H9 (cell line): ENCODE data around the gene SRP9. TPM values are rescaled to one million over a fixed set of nuclear protein-coding genes. Genes with fewer than 3 reads are reported as not detected.

Experiments used
- DNase-seq: peaks from one replicate; pipeline ENCODE4 v3.0.0-alpha.2; 2017
- H2AFZ ChIP-seq: one replicate; pipeline ENCODE4 v1.6.1; 2013; ENCODE audit warnings: mild to moderate bottlenecking, low read length, control low read depth, moderate library complexity
- H2AK5ac ChIP-seq: 2 replicates; pipeline ENCODE4 v1.6.1; 2013; ENCODE audit warnings: low read length, control low read depth, mixed read lengths; ENCODE audit not compliant: insufficient read length
- H2BK120ac ChIP-seq: one replicate; pipeline ENCODE4 v1.6.1; 2013; ENCODE audit warnings: low read depth, mild to moderate bottlenecking, low read length, control low read depth, inconsistent platforms; ENCODE audit not compliant: poor library complexity, severe bottlenecking
- H2BK12ac ChIP-seq: 2 replicates; pipeline ENCODE4 v1.6.1; 2013; ENCODE audit warnings: low read length, control low read depth, mixed read lengths, low read depth; ENCODE audit not compliant: insufficient read length
- H2BK15ac ChIP-seq: 2 replicates; pipeline ENCODE4 v1.6.1; 2013; ENCODE audit warnings: low read depth, low read length, control low read depth
- H2BK20ac ChIP-seq: one replicate; pipeline ENCODE4 v1.6.1; 2013; ENCODE audit warnings: low read depth, mild to moderate bottlenecking, low read length, control low read depth, inconsistent platforms; ENCODE audit not compliant: poor library complexity, severe bottlenecking
- H2BK5ac ChIP-seq: 2 replicates; pipeline ENCODE4 v1.6.1; 2013; ENCODE audit warnings: low read length, control low read depth, mixed read lengths; ENCODE audit not compliant: insufficient read length
- H3K14ac ChIP-seq: 2 replicates; pipeline ENCODE4 v1.6.1; 2013; ENCODE audit warnings: low read length, control low read depth; ENCODE audit not compliant: insufficient read depth
- H3K18ac ChIP-seq: 2 replicates; pipeline ENCODE4 v1.6.1; 2013; ENCODE audit warnings: low read depth, mild to moderate bottlenecking, mixed read lengths, low read length, control low read depth; ENCODE audit not compliant: insufficient read length
- H3K23ac ChIP-seq: 2 replicates; pipeline ENCODE4 v1.6.1; 2013; ENCODE audit warnings: low read length, control low read depth, mixed read lengths, low read depth; ENCODE audit not compliant: insufficient read length
- H3K23me2 ChIP-seq: 2 replicates; pipeline ENCODE4 v1.6.1; 2013; ENCODE audit warnings: low read depth, mild to moderate bottlenecking, mixed read lengths, low read length, control low read depth; ENCODE audit not compliant: insufficient read length, poor library complexity, severe bottlenecking
- H3K27ac ChIP-seq: 2 replicates; pipeline ENCODE4 v1.5.1; 2013; ENCODE audit warnings: low read length, control low read depth, mixed read lengths, low read depth; ENCODE audit not compliant: insufficient read length
- H3K27me3 ChIP-seq: 2 replicates; pipeline ENCODE4 v1.6.1; 2013; ENCODE audit warnings: low read length, control low read depth, inconsistent platforms; ENCODE audit not compliant: insufficient read depth
- H3K4ac ChIP-seq: 2 replicates; pipeline ENCODE4 v1.6.1; 2013; ENCODE audit warnings: low read depth, mild to moderate bottlenecking, control low read depth, inconsistent platforms, low read length, moderate library complexity
- H3K4me1 ChIP-seq: 2 replicates; pipeline ENCODE4 v1.6.1; 2013; ENCODE audit warnings: low read length, control low read depth, inconsistent platforms; ENCODE audit not compliant: insufficient read depth
- H3K4me2 ChIP-seq: 2 replicates; pipeline ENCODE4 v1.6.1; 2013; ENCODE audit warnings: low read length, control low read depth, mixed read lengths; ENCODE audit not compliant: insufficient read length, insufficient read depth
- H3K56ac ChIP-seq: 2 replicates; pipeline ENCODE4 v1.6.1; 2013; ENCODE audit warnings: low read depth, mild to moderate bottlenecking, mixed read lengths, low read length, control low read depth; ENCODE audit not compliant: insufficient read length
- H3K79me1 ChIP-seq: 2 replicates; pipeline ENCODE4 v1.6.1; 2013; ENCODE audit warnings: low read depth, mild to moderate bottlenecking, moderate library complexity, low read length, control low read depth, inconsistent platforms; ENCODE audit not compliant: insufficient read depth, poor library complexity, severe bottlenecking
- H3K79me2 ChIP-seq: 2 replicates; pipeline ENCODE4 v1.6.1; 2013; ENCODE audit warnings: low read length, control low read depth, inconsistent platforms; ENCODE audit not compliant: insufficient read depth
- H3K9ac ChIP-seq: 2 replicates; pipeline ENCODE4 v1.6.1; 2013; ENCODE audit warnings: low read length, control low read depth, mixed read lengths; ENCODE audit not compliant: insufficient read length; ENCODE audit errors: extremely low read depth
- H3K9me3 ChIP-seq: one replicate; pipeline ENCODE4 v1.6.1; 2013; ENCODE audit warnings: low read depth, low read length, inconsistent platforms; ENCODE audit not compliant: control insufficient read depth
- H3T11ph ChIP-seq: one replicate; pipeline ENCODE4 v1.6.1; 2013; ENCODE audit warnings: mild to moderate bottlenecking, low read length, control low read depth, inconsistent platforms
- H4K20me1 ChIP-seq: one replicate; pipeline ENCODE4 v1.6.1; 2013; ENCODE audit not compliant: control insufficient read depth, insufficient read length, insufficient read depth
- H4K5ac ChIP-seq: 2 replicates; pipeline ENCODE4 v1.6.1; 2013; ENCODE audit warnings: low read depth, mild to moderate bottlenecking, mixed read lengths, low read length, control low read depth; ENCODE audit not compliant: insufficient read length
- H4K8ac ChIP-seq: replicated peaks from 2 replicates; pipeline ENCODE4 v1.6.1; 2013; ENCODE audit warnings: low read length, control low read depth, mixed read lengths, low read depth; ENCODE audit not compliant: insufficient read length
- H4K91ac ChIP-seq: 2 replicates; pipeline ENCODE4 v1.6.1; 2013; ENCODE audit warnings: low read depth, mild to moderate bottlenecking, moderate library complexity, mixed read lengths, low read length, control low read depth; ENCODE audit not compliant: insufficient read length
- H3K27ac Mint-ChIP-seq, 3 experiments: 2 replicates in 2 of 3; 3 replicates in 1 of 3; pipeline ENCODE4 v1.8.0; 2020 to 2021; ENCODE audit warnings: mixed read lengths in 3 of 3, mild to moderate bottlenecking in 1 of 3, moderate library complexity in 1 of 3
- H3K27me3 Mint-ChIP-seq: 2 replicates; pipeline ENCODE4 v1.8.0; 2021; ENCODE audit warnings: low read depth, mild to moderate bottlenecking, moderate library complexity, mixed read lengths
- H3K36me3 Mint-ChIP-seq, 3 experiments: 2 replicates in 2 of 3; 3 replicates in 1 of 3; pipeline ENCODE4 v1.8.0; 2020 to 2021; ENCODE audit warnings: low read depth in 3 of 3, mixed read lengths in 3 of 3; ENCODE audit not compliant: insufficient read depth in 1 of 3
- H3K4me1 Mint-ChIP-seq, 2 experiments: 2 replicates each; pipeline ENCODE4 v1.8.0; 2020; ENCODE audit warnings: mixed read lengths in 2 of 2
- H3K4me3 Mint-ChIP-seq, 2 experiments: 2 replicates in 1 of 2; 3 replicates in 1 of 2; pipeline ENCODE4 v1.8.0; 2020 to 2021; ENCODE audit warnings: mild to moderate bottlenecking in 2 of 2, mixed read lengths in 2 of 2, moderate library complexity in 1 of 2
- H3K9me3 Mint-ChIP-seq, 2 experiments: 2 replicates in 1 of 2; 3 replicates in 1 of 2; pipeline ENCODE4 v1.8.0; 2020; ENCODE audit warnings: mild to moderate bottlenecking in 2 of 2, mixed read lengths in 2 of 2, moderate library complexity in 1 of 2
- CTCF ChIP-seq: fragments of 200-600 bp; sonication (generic); conservative IDR thresholded peaks from 3 replicates; pipeline ENCODE4 v1.8.0; 2021; ENCODE audit warnings: antibody characterized with exemption, mild to moderate bottlenecking
- WGBS: extraction: QIAGEN DNeasy Blood & Tissue Kit; methylation state at CpG from one replicate; pipeline ENCODE4 v1.1.7; 2013; ENCODE audit warnings: missing lambda C conversion rate, low lambda C conversion rate, mixed read lengths; ENCODE audit not compliant: insufficient read length; ENCODE audit errors: extremely low coverage; 5-methylcytosine and 5-hydroxymethylcytosine counted together
- total RNA-seq: library from RNA; stranded (reverse); gene quantifications from 2 replicates; pipeline ENCODE4 v1.2.1, GENCODE V29; 2021

Gene SRP9
- total RNA-seq, 1 experiment from 2014 or later, result 403 TPM

- H3K4me3 Mint-ChIP-seq, result no peak overlapping the region
- H4K91ac ChIP-seq, result no peak overlapping the region
- no CpG with 5 or more reads among the region's 18 CpGs for WGBS
These were observed 506 bp upstream of the SRP9 start for GRCh38 chr1:225777058-225777582.

More at GRCh38 chr1:225777058-225777582, 506 bp upstream of the SRP9 start:
- Histone ChIP-seq H2BK5ac (no peak overlapping the region), H4K8ac (no peak overlapping the region), H2BK12ac (no peak overlapping the region), H3K4me1 (peaks cover 4% of the 10 kb centered on the region; the same call in 1 of the 2 replicates), H3K27ac (no peak overlapping the region), H2BK20ac (no peak overlapping the region), H3K56ac (no peak overlapping the region), H3K79me1 (no peaks in the 10 kb centered on the region), H2BK120ac (no peak overlapping the region), H3K4me2 (peak overlapping the region; percentile 80), H3K23me2 (peaks cover 7% of the 10 kb centered on the region), H3K4ac (no peak overlapping the region), H4K20me1 (no peaks in the 10 kb centered on the region), H3K9ac (peak overlapping the region; percentile 62), H4K5ac (no peak overlapping the region), H3K27me3 (no peaks in the 10 kb centered on the region), H3T11ph (no peak overlapping the region), H3K14ac (no peak overlapping the region), H3K18ac (no peak overlapping the region), H2AK5ac (no peak overlapping the region), H2AFZ (peak overlapping the region; percentile 87), H2BK15ac (no peak overlapping the region), H3K79me2 (peaks cover 29% of the 10 kb centered on the region), H3K9me3 (no peaks in the 10 kb centered on the region), H3K23ac (no peak overlapping the region)
- Mint-ChIP-seq H3K9me3 (no peaks in the 10 kb centered on the region), H3K27me3 (no peaks in the 10 kb centered on the region), H3K27ac (no peak overlapping the region), H3K36me3 (peaks cover 10 to 25% (median 10%) of the 10 kb centered on the region in 3 experiments), H3K4me1 (peaks cover 40 to 41% of the 10 kb centered on the region in 2 experiments)
- no peak for DNase-seq
- no peak for TF ChIP-seq CTCF
